HG03520 (cell line): Measurements from ENCODE around the gene CDC42BPG.
"Not testable (repeated sequence)": the region's sequence is repeated elsewhere in the genome, so short reads cannot be mapped to it uniquely, and the experiment has no call there.

Source experiments
- ATAC-seq: cut with Tn5 transposase; IDR thresholded peaks from one replicate; pipeline ENCODE4 v1.9.1; 2021; ENCODE audit warnings: mild to moderate bottlenecking, moderate library complexity; ENCODE audit not compliant: unreplicated experiment

The CDC42BPG gene

DNA sequence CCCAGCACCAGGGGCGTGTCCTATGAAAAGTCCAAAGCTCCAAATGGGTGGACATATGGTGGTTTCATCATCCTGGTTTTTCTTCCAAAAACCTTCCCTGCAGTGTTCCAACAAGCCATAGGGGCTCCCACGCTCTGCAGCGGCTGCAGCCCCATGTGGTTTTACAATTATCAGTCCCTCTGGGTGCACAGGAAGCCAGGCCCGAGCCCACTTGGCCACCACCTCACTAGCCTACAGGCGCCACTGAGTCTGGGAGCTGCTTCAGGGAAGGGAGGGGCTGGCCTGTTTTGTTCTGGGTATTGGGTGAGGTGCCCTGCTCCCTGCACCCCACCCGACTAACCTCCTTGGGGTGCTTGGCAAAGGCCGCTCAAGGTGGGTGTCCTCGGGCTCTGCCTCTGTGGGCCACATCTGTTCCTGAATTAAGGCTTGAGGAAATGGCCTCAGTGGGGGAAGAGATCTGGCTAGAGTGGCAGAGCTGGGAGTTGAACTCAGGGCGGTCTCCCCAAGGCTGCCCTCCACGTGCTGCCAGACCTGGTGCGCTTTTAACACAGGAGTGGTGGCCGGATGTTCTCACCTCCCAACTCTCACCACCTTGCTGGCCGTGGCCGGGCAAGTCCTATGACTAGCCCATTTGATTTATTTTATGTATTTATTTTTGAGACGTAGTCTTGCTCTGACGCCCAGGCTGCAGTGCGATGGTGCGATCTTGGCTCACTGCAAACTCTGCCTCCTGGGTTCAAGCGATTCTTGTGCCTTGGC lies 5.3 kb upstream of the CDC42BPG start:
- no peak for ATAC-seq

DNA sequence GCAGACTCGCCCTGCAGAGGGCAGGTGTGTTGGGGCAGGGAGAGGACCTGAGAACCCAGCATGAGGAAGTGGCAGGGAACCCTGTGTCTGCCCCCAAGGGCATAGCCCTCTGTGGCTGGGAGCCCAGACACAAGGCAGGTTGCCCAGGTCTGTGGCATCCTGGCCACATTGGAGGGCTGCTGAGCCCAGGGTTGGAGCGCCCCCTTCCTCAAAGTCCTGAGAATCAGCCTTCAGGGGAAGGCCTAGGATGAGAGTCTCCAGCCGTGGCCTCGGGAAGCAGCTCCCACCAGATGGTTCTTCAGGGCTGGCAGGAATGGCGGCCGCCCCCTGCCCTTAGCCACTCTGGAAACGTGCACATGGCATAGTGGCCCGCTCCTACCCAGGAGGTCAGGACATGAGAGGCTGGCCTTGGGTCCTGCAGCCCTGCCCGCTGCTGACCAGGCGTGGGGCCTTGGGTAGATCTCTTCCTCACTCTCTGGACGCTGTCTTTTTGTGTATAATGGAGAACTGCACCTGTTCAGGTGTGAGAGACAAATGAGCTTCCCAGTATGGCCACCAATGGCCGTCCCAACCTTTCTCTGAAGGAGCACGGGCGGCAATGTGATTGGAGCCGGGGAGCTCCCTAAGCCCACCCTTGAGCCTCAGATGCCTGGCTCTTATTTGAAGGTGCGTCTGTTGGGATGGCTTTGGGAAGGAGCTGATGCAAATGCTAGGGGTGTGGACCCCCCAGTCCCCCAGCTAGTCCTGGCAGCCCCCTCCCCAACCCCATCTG lies 4.6 kb upstream of the CDC42BPG start:
- no peak for ATAC-seq

DNA sequence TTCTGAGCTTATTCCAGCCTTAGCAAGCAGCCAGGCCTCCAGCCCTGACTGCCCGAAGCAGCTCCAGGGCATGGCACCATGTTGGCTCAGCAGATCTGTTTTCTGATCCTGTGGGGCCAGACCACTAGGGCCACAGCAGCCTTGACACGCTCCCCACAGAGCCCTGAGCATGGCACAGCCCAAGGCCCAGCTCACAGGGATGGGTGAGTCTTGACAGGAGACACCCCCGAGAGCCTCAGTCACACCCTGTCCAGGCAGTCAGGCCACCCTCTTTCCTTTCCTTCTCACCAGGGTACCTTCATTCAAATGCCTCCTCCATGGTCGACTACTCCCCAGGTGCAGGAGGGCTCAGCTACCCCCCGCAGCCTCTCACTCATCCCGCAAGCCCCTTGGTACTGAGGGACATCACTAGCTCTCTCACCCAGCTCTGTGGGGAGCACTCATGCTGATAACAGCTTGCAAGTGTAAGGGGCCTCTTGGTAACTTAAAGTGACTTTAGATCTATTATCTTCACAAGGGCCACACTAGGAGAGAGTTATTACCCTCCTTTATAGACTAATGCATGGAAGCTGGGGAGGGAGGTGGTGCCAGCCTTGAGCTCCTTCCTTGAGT lies 3.9 kb upstream of the CDC42BPG start:
- no peak for ATAC-seq

DNA sequence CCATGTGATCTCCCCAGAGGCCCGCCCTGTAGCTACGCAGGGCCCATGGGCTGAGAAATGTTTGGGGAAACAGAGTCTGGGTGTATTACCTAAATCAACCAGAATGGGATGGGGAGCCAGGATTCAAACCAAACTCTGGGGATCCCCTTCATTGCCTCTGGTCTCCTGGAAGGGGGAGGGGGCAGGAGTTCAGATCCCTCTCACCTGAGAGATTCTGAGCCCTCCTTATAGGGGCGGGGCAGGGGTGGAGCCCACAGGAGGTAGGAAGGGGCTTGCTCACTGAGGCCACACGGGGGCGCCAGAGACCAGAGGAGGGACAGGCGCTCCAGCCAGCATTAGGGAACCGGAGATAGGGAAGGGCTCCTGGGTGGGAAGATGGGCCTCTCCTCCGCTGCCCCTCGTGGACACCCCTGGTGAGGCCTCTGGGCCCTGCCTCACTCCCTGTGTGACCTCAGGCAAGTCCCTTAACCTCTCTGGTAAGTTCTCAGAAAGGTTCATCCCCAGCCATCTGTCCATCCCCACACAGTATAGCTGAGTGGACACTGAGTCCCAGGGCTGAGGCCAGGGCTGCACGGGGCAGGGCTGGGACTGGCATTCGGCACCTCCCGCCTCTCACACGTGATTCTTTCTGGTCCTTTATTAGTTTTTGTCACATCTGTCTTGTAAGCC lies 2.7 kb upstream of the CDC42BPG start:
- ATAC-seq: no peak

DNA sequence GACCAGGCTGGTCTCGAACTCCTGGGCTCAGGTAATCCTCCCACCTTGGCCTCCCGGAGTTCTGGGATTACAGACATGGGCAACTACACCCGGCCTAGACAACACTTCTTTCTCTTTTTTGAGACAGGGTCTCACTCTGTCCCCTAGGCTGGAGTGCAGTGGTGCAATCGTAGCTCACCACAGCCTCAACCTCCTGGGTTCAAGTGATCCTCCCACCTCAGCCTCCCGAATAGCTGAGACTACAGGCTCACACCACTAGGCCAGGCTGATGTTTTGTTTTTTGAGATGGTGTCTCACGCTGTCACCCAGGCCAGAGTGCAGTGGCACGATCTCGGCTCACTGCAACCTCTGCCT lies 1.3 kb upstream of the CDC42BPG start:
- ATAC-seq: not testable (repeated sequence)

DNA sequence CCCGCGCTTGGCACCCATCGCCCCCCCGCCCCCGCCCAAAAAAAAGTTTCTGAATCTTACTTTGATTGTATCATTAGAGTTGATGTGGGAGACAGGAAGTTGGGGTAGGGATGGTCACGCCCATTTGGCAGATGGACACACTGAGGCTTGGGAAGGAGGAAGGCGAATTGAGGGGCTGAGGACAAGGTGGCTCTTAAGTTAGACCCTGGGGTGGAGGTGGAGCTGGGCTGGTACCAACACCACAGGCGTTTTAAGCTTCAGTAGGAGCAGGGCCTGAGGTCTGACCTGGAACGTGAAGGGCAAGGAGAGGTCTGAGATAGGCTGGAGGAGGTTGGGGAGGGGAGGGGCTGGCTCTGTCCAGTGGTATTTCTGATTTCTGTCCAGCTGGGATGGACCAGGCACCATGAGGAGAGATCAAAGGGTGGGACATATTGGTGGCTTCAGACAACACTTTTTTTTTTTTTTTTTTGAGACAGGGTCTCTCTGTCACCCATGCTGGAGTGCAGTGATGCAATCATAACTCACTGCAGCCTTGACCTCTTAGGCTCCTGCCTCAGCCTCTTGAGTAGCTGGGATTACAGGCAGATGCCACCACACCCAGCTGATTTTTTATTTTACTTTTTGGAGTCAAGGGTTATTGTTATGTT lies 799 bp upstream of the CDC42BPG start:
- ATAC-seq: no peak

DNA sequence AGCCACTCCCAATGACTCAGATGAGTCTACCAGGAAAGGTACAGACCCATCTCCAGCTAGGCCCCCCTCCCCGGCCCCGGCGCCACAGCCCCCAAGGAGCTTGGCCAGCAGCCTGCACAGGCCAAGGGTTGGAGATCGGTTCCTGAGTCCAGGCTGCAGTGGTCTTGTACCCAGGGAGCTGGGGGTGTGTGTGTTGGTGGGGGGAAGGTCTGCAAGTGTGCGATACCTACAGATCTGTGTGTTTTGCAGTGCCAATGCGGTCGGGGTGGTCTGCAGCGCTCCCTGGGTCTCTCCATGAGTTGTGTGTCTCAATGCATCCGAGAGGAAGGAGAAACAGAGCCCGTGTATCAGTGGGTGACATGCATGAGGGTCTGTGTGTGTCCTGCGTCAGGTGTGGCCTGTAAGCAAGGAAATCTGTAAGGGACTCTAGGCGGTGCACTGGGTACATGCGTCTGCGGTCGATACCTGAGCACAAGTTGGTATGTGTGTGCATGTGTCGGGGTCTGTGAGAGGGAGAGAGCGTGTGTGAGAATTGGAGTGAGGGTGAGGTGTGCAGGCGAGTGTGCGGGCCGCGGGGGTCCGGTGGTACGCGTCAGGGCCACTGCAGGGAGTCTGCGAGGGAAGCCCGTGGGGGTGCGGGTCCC lies 645 bp downstream of the CDC42BPG start:
- no peak for ATAC-seq

DNA sequence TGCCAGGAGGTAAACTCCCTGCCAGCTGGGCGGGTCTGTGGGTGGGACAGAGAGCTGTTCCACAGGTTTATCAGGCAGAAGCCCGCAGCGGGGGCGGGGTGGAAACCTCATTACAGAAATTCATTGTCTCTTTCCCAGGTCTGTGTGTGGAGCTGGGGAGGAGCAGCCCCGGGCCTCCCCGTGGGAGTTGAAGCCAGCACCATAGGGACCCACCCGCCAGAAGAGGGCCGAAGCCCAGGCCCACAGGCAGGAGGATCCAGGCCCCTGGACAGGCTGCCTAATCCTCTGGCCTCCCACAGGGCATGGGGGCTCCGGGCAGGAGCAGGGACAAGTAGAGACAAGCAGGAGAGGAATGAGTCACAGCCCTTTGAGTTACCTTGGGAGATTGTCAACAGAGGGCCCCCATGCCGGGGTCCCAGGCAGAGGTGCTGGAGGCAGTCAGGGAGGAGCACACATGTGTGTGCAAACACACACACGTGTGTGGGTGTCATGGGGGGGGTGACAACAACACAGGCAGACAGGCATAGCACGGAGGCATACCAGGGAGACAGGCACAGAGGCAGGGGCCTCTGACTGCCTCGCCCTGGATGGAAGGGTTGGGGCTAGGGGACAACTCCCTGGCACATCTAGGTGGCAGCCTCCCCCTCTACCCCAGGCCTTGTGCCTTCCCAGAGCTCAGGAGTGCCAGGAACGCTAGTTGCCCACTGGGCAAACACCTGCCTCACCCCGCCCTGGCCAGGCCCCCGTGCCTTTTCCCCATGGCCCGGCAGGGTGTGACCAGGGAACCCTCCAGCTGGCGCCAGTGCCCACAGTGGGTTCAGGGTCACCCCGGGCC lies 1.4 kb downstream of the CDC42BPG start:
- no peak for ATAC-seq

DNA sequence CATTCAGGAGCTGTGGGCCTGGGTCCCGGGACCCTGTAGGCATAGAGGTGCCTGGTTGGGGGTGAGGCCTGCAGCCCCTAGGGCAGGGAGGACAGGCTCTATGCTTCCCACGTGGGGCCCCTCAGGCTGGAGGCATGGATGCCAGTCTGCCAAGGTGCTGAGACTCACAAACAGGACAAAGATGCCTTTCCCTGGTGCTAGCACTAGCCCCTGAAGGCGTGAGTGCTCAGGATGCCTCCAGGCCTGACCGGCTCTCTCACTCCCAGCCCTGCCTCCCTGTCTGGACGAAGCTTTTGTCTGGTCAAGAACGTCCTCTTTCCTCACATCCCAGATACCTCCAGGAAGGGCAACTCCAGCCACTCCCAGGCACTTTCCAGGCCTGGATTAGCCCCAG lies 2.1 kb downstream of the CDC42BPG start:
- ATAC-seq: no peak

DNA sequence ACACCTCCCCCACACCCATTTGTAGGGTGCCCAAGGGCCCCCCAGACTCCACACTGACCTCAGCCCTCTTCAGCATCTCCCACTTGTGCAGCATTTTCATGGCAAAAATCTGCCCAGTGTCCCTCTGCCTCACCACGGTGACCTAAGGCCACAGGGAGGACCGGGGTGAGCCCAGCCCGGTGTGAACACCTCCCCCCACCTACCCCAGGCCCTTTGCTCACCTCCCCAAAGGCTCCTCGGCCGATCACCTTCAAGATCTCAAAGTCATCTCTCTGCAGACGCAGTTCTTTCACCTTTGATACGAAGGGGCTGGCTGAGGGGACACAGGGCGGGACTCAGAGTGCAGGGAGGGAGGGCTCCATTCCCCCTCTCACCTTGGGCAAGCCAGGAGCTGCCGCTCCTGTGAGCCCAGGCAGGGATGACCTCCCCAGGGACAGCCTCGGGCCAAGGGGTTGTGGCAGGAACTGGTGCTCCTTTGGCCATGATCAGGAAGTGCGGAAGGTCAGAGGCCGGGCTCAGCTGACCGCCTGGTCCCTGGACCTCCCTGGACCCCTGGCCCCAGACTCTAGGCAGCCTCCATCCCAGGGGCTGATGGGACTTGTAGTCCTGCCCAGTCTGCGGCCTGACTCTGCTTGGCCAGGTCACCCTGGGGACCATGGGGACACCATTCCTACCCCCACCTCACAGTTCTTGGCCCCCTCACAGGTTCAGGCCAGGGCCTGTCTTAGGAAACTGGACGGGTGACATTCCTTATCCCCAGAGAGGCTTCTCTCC lies 2.7 kb downstream of the CDC42BPG start:
- no peak for ATAC-seq

DNA sequence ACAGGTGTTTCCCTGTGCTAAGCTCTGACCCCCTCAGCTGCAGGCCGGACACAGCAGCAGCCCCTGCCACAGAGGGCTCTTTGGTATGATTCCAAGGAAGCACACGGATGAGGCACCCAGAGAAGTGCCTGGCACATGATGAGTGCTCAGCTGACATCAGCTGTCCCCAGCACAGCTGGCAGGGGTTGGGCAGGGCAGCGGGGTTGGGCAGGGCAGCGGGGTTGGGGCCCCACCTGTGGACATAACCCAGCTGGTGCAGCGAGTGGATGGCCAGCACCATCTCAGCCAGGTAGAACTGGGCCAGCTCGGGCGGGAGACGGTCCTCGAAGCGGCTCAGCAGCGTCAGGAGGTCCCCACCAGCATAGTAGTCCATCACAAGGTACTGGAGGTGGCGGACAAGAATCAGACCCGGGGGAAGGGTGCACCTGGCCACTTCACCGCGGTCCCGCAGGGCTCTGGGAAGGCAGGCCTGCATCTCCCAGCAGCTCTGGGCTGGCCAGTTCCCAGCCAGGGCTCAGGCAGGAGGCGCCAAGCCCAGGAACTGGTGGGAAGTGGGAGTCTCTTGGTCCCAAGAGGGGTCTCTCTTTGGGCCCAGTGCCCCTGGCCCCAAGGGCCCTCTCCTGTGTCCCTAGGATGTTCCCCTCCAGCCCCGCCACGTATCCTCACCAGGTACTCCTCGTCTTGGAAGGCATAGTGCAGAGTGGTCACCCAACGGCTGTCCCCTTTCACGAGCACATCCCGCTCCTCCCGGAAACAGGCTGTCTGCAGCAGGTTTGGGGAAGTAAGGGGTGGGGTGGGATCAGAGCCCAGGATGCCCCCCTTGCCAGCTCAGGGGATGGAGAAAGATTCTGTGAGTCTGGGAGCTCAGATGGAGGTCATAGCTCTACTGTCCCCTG lies 4.3 kb downstream of the CDC42BPG start:
- ATAC-seq: no peak

DNA sequence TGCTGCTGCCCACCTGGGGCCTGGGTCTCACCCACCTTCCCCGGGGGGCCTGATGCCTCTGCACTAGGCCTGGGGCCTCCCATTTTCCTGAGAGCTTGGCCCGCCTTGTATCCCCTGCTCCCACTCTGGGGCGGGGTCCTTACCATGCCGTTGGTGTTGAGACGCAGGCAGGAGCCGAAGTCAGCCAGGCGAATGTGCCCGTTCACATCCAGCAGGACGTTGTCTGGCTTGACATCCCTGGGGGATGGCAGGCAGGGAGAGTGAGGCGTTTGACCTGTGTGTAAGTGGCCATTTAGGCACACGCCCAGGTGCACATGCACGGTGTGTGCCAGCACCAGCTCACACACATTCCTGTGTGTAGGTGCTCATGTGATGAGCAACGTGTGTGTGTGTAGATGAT lies 5.1 kb downstream of the CDC42BPG start:
- ATAC-seq: no peak

DNA sequence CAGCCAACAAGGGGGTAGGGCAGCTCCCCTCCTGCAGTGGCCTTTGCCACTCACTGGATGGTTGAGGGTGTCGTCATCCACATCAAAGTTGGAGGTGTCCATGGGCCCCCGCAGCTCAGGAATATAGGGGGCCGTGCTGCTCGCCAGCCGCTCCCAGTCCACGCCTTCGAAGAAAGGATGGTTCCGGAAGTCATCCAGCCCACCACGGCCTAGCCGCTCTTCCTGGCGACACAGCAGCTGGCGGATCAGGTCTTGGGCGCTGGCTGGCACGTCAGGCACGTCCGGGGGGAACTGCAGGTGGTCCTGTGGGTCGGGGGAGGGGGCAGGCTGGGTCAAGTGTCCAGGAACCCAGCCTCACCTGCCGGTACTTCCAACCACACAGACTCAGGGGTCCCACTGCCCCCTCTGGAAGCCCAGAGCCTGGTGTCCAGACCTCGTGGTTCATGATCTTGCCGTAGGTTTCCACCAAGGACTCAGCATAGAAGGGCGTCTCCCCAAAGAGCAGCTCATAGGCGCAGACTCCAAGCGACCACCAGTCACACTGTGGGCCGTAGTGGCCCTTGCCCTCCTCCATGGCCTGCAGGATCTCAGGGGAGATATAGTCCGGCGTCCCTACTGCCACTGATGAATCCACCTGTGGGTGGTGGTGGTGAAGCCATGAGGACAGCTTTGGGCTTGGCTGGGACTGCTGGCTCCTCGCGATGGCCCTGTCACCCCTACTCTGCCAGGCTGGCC lies 5.7 kb downstream of the CDC42BPG start:
- no peak for ATAC-seq

DNA sequence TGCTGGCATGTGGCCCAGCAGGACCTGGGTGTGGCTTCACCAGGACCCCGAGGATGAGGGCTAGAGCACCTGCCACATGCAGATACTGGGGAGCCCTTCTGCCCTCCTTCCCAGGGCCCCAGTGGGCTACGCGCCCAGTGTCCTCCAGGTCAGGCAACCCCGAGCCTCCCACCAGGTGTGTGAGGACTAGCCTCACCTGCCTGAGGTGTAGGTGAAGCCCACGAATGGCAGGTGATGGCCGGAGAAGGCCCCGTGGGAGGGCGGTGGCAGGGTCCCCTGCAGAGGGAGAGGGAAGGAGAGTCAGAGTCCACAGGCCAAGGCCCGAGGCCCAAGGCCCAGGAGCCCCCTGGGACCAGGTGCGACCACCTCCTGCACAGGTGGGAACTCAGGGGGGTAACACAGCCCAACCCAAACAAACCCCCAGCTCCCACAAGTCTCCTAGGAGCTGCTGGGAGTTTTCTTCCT lies 6.5 kb downstream of the CDC42BPG start:
- no peak for ATAC-seq

DNA sequence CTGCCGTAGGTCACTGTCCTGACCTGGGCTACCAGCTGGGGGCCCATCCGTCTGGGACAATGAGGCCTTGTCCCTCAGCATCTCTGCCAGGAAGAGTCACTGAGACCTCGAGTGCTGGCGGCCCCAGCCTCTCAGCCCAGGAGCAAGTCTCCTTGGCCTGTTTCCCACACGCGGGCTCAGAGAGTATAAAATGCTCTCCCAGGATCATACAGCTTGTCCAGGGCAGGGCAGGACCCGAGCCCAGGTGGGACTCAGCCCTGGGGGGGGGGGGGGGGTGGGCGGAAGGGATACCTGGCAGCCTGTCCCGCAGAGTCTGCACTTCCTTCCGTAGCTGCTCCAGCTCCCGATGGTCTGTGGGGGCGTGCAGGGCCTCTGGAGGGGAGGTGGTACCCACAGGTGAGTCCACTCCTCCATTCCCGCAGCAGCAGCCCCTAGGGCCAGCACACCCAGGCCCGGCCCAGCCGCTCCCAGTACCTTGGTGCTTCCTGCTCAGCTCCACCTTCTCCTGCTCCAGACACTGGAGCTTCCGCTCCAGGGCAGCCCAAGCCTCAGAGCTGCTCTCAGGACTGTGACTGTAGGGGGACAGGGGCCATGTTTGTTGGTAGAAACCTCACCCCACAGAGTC lies 7.9 kb downstream of the CDC42BPG start:
- ATAC-seq: no peak

DNA sequence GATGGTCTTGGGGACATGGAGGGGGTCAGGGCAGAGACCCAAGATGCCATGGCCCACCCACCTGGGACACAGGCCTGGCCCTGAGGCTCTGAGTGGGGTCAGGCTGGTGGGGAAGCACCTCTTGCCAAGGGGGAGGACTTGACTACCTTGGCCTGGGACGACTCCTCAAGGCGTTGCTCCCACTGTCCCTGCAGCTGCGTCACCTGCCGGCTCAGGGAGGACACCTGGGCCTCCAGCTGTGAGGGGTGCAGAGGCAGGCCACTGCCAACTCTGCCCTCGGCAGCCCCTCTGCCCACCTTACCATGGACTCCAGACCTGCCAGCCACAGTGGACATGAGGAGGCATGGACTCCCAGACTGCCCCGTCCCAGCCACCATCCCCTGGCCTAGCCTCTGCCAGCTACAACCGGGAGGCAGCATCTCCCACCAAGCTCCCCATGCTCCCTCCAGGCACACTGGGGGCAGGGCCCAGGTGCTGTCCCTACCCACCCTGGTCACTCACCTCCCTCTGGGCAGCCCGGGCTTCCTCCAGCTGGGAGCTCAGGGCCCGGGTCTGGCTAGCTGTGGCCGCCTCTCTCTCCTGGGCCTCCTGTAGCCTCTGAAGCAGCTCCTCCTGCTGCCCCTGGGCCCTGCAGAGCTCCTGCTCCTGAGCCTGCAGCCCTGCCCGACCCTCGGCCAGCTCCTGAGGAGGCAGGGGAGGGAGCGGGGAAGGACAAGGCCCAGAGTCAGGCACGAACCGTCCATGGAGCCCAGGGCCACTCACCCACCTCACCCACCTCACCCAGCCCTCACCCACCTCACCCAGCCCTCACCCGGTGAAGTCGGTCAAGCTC lies 8.6 kb downstream of the CDC42BPG start:
- ATAC-seq: no peak
